Measurements from ENCODE around the gene MEP1A. TPM values are rescaled to one million over a fixed set of nuclear protein-coding genes. Genes with fewer than 3 reads are reported as not detected.

Gene MEP1A
- total and polyA plus RNA-seq, 3 experiments from 2014 or later = not detected

DNA sequence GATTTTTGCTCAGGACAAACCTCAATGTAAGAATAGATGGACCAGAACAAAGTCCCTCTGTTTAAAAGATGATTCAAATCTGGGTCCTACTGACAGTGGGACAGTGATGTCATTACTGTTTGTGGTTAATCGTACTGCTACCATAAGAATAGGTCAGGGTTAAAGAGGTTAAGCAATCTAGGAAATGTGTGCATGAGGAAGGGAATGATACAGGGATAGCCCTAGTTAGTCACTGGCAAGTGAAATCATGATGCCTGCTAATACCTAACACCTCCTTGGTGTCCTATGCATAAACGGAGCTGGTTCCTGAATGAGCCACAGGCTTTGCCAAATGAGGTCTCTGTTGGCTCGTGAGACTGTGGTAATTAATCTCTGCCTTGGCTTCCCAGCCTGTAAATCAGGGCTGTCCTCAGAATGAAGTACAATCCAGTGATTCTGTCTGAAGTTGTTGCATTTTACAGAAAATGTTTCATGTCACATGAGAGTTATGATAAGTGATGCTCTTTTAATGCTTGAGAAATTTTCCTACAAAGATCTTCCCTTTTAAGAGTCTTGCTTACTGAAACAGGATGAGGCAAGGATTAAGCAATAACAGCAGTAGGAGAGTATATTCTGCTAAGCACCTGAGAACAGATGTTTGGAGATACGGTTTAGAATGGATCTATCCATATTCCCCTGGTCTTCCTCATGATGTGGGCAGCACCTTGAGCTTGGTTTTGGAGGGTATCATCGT lies 3.8 kb downstream of the MEP1A start:
- CTCF ChIA-PET = no interaction called here
- Mint-ChIP-seq H3K27ac (no peak overlapping the region), H3K27me3 (peaks cover 0 to 10% of the 10 kb centered on the region in 2 donors), H3K36me3 (no peaks in the 10 kb centered on the region), H3K9me3 (no peaks in the 10 kb centered on the region), H3K4me1 (no peaks in the 10 kb centered on the region), H3K4me3 (no peak overlapping the region)
- Histone ChIP-seq H3K4me3 (ENCODE audit: low read length) (no peak overlapping the region), H3K9me3 (ENCODE audit: low read length) (no peaks in the 10 kb centered on the region), H3K27ac (ENCODE audit: low read depth, low read length) (no peak overlapping the region), H3K36me3 (ENCODE audit: insufficient read depth, low read length) (no peaks in the 10 kb centered on the region), H3K27me3 (ENCODE audit: insufficient read depth, low read length, poor library complexity, severe bottlenecking) (no peaks in the 10 kb centered on the region), H3K4me1 (ENCODE audit: insufficient read depth, low read length) (no peaks in the 10 kb centered on the region)
- DNase-seq = no peak
- POLR2A ChIA-PET = no interaction called here

DNA sequence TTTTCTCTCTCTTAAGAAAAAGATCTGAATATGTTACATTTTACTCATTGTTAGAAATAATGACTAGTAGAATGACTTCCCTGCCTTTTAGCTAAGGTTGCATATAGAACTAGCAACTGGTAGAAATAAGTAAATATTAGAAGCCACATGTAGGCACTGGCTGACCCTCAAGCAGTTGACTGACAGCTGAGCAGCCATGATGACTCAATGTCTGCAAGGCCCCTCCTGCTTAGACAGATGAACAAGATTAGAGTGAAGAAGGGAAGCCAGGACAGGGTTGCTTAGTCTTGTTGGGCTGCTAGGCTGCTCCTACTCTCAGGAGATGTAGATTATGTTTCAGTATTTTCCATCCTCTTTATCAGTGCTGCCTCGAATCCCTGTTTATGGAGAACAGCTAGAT lies 6.5 kb downstream of the MEP1A start:
- H3K9me3 Mint-ChIP-seq = no peaks in the 10 kb centered on the region
- H3K4me3 Mint-ChIP-seq = no peak overlapping the region
- Histone ChIP-seq H3K4me1 (ENCODE audit: insufficient read depth, low read length) (no peaks in the 10 kb centered on the region), H3K4me3 (ENCODE audit: low read length) (no peak overlapping the region), H3K27me3 (ENCODE audit: insufficient read depth, low read length, poor library complexity, severe bottlenecking) (no peaks in the 10 kb centered on the region), H3K9me3 (ENCODE audit: low read length) (no peaks in the 10 kb centered on the region), H3K36me3 (ENCODE audit: insufficient read depth, low read length) (no peaks in the 10 kb centered on the region), H3K27ac (ENCODE audit: low read depth, low read length) (no peak overlapping the region)
- ChIA-PET CTCF (no interaction called here), POLR2A (no interaction called here)
- H3K27ac Mint-ChIP-seq = no peak overlapping the region
- no peaks in the 10 kb centered on the region for H3K36me3 Mint-ChIP-seq
- H3K27me3 Mint-ChIP-seq = peaks cover 5 to 8% of the 10 kb centered on the region in 2 donors
- no peak for DNase-seq
- H3K4me1 Mint-ChIP-seq = no peaks in the 10 kb centered on the region

DNA sequence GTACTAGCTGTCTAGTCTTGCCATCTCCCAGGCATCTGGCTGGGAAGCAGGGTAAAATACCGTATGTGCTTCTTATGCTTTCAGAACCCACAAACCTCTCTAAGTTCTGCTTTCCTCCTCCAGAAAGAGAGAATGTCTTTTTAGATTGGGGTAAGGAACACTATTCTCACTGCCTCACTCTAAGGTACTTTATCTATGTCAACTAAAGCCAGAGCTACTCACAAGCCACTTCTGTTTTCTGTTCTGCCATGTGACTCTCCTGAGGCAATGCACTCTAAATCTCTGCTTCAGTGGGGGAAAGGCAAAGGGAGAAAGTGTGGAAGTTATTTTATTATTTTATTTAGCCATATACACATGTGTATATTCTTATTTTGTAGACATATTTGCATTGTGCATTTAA lies 15.6 kb downstream of the MEP1A start:
- no peaks in the 10 kb centered on the region for H3K4me1 ChIP-seq (ENCODE audit: insufficient read depth, low read length)
- Mint-ChIP-seq H3K36me3 (no peaks in the 10 kb centered on the region), H3K27me3 (peaks cover 10 to 57% of the 10 kb centered on the region in 2 donors), H3K27ac (no peak overlapping the region), H3K4me1 (no peaks in the 10 kb centered on the region), H3K9me3 (peaks cover 0 to 4% (median 0%) of the 10 kb centered on the region in 5 donors), H3K4me3 (no peak overlapping the region)
- no peaks in the 10 kb centered on the region for H3K36me3 ChIP-seq (ENCODE audit: insufficient read depth, low read length)
- H3K9me3 ChIP-seq (ENCODE audit: low read length) = no peaks in the 10 kb centered on the region
- H3K4me3 ChIP-seq (ENCODE audit: low read length) = no peak overlapping the region
- peaks cover 3% of the 10 kb centered on the region for H3K27me3 ChIP-seq (ENCODE audit: insufficient read depth, low read length, poor library complexity, severe bottlenecking)
- no peak for DNase-seq
- CTCF ChIA-PET = no interaction called here
- POLR2A ChIA-PET = no interaction called here
- no peak overlapping the region for H3K27ac ChIP-seq (ENCODE audit: low read depth, low read length)

DNA sequence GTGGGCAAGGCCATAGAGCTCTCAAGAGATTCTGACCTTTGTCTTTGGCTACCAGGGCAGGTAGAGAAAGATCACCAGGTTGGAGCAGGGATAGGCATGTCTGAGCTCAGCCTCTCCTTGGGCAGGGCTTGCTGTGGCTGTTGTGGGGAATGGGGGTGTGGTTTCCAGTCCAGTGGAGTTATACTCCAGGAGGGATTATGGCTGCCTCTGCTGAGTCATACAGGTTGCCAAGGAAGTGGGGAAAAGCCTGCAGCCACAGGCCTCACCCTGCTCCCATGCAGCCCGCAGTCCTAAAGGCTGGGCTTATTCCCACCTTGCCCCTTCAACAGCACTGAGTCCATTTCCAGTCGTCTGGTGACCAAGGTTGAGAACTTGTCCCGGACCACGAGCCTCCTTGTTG lies 21.9 kb downstream of the MEP1A start:
- H3K36me3 Mint-ChIP-seq = no peaks in the 10 kb centered on the region
- Histone ChIP-seq H3K27ac (ENCODE audit: low read depth, low read length) (no peak overlapping the region), H3K9me3 (ENCODE audit: low read length) (no peaks in the 10 kb centered on the region), H3K36me3 (ENCODE audit: insufficient read depth, low read length) (no peaks in the 10 kb centered on the region), H3K27me3 (ENCODE audit: insufficient read depth, low read length, poor library complexity, severe bottlenecking) (no peaks in the 10 kb centered on the region), H3K4me3 (ENCODE audit: low read length) (no peak overlapping the region), H3K4me1 (ENCODE audit: insufficient read depth, low read length) (no peaks in the 10 kb centered on the region)
- peaks cover 11 to 38% of the 10 kb centered on the region in 2 donors for H3K27me3 Mint-ChIP-seq
- POLR2A ChIA-PET = no interaction called here
- CTCF ChIA-PET = no interaction called here
- DNase-seq = no peak
- no peak overlapping the region for H3K27ac Mint-ChIP-seq
- H3K4me3 Mint-ChIP-seq = no peak overlapping the region
- no peaks in the 10 kb centered on the region for H3K4me1 Mint-ChIP-seq
- peaks cover 0 to 2% (median 0%) of the 10 kb centered on the region in 5 donors for H3K9me3 Mint-ChIP-seq

DNA sequence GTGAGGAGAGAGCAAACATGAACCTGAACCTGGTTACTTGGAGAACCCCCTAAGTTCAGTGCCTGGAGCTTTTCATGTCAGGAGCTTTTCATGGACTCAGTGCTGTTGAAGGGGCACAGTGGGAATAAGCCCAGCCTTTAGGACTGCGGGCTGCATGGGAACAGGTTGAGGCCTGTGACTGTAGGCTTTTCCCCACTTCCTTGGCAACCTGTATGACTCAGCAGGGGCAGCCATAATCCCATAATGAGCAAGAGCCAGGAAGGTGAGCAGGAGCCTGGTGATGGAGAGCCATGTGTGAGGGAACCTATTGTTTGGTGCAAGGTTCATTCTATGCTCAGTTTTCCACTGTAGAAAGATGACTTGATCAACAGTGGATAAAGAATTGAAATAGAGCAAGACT lies 23.4 kb downstream of the MEP1A start:
- Mint-ChIP-seq H3K9me3 (peaks cover 0 to 2% (median 0%) of the 10 kb centered on the region in 5 donors), H3K4me3 (no peak overlapping the region), H3K27me3 (peaks cover 4 to 27% of the 10 kb centered on the region in 2 donors), H3K27ac (no peak overlapping the region), H3K36me3 (no peaks in the 10 kb centered on the region), H3K4me1 (no peaks in the 10 kb centered on the region)
- no peaks in the 10 kb centered on the region for H3K4me1 ChIP-seq (ENCODE audit: insufficient read depth, low read length)
- POLR2A ChIA-PET = no interaction called here
- H3K4me3 ChIP-seq (ENCODE audit: low read length) = no peak overlapping the region
- no peaks in the 10 kb centered on the region for H3K36me3 ChIP-seq (ENCODE audit: insufficient read depth, low read length)
- CTCF ChIA-PET = no interaction called here
- DNase-seq = no peak
- H3K27me3 ChIP-seq (ENCODE audit: insufficient read depth, low read length, poor library complexity, severe bottlenecking) = no peaks in the 10 kb centered on the region
- no peaks in the 10 kb centered on the region for H3K9me3 ChIP-seq (ENCODE audit: low read length)
- H3K27ac ChIP-seq (ENCODE audit: low read depth, low read length) = no peak overlapping the region

DNA sequence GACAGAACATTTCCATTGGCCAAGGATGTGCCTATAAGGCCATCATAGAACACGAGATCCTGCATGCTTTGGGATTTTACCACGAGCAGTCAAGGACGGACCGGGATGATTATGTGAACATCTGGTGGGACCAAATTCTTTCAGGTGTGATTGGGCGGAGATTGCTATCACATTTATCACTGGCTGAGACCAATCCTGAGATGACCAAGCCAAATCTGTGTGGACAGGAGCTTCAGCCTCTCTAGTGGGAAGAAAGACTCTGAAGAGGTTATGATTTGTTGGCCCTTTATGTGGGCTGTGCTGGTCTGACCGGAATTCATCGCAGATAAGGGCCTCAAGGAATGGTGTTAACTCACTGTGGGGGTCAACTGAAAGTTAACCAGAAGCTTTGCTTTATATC lies 26.4 kb downstream of the MEP1A start:
- Histone ChIP-seq H3K9me3 (ENCODE audit: low read length) (no peaks in the 10 kb centered on the region), H3K4me1 (ENCODE audit: insufficient read depth, low read length) (no peaks in the 10 kb centered on the region), H3K36me3 (ENCODE audit: insufficient read depth, low read length) (no peaks in the 10 kb centered on the region), H3K27me3 (ENCODE audit: insufficient read depth, low read length, poor library complexity, severe bottlenecking) (no peaks in the 10 kb centered on the region), H3K27ac (ENCODE audit: low read depth, low read length) (no peak overlapping the region), H3K4me3 (ENCODE audit: low read length) (no peak overlapping the region)
- peaks cover 0 to 4% of the 10 kb centered on the region in 2 donors for H3K27me3 Mint-ChIP-seq
- H3K4me3 Mint-ChIP-seq = no peak overlapping the region
- no peaks in the 10 kb centered on the region for H3K9me3 Mint-ChIP-seq
- ChIA-PET POLR2A (no interaction called here), CTCF (no interaction called here)
- no peak overlapping the region for H3K27ac Mint-ChIP-seq
- no peak for DNase-seq
- no peaks in the 10 kb centered on the region for H3K36me3 Mint-ChIP-seq
- H3K4me1 Mint-ChIP-seq = no peaks in the 10 kb centered on the region

DNA sequence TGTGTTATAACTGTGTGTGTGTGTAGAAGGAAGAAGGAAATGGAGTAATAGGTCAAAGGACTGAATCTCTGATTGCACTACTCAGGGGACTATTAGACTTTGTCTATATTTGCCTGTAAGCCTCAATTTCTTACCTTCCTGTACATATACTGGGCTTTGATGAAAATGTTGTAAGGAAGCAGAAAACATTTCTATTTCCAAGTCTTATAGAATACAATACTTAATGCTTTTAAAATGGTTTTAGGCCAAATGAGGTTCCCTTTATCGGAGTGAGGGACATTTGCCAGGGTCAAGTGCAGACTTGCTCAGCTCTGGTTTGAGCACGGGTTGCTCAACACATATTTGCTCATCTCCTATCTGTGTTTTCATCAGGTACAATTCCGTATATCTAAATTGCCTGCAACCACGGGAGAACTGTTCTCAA lies 28.3 kb downstream of the MEP1A start:
- H3K9me3 Mint-ChIP-seq = no peaks in the 10 kb centered on the region

DNA sequence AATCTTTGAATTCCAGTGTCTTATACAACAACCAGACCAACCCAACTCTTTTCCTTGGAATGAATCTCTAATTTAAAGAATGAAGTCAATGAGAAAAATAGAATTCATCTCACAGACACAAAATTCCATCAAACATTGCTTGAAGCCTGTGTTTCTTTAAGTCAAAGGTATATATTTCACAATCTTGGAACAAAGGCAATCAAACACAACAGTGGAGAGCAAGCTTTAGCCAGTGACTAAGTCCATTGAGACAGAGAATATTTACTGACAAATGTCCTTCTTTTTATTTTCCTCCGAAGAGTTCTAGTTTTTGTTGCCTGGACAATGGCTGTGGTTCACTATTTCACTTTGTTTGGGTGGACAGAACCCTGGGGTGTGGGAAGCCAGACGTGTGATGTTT lies 35.8 kb downstream of the MEP1A start:
- CTCF ChIA-PET = no interaction called here
- no peak overlapping the region for H3K27ac Mint-ChIP-seq

More for the DNA sequence above, 28.3 kb downstream of the MEP1A start:
- H3K36me3 ChIP-seq (ENCODE audit: insufficient read depth, low read length) = no peaks in the 10 kb centered on the region
- no peaks in the 10 kb centered on the region for H3K9me3 ChIP-seq (ENCODE audit: low read length)
- POLR2A ChIA-PET = no interaction called here
- no peaks in the 10 kb centered on the region for H3K4me1 ChIP-seq (ENCODE audit: insufficient read depth, low read length)
- H3K36me3 Mint-ChIP-seq = no peaks in the 10 kb centered on the region
- H3K4me3 ChIP-seq (ENCODE audit: low read length) = no peak overlapping the region
- H3K27ac ChIP-seq (ENCODE audit: low read depth, low read length) = no peak overlapping the region
- H3K4me1 Mint-ChIP-seq = no peaks in the 10 kb centered on the region
- no peaks in the 10 kb centered on the region for H3K27me3 ChIP-seq (ENCODE audit: insufficient read depth, low read length, poor library complexity, severe bottlenecking)
- no peak overlapping the region for H3K4me3 Mint-ChIP-seq
- no peak for DNase-seq
- H3K27ac Mint-ChIP-seq = no peak overlapping the region
- CTCF ChIA-PET = no interaction called here
- no peaks in the 10 kb centered on the region for H3K27me3 Mint-ChIP-seq

More for the DNA sequence above, 35.8 kb downstream of the MEP1A start:
- no peak for DNase-seq
- POLR2A ChIA-PET = no interaction called here
- H3K36me3 Mint-ChIP-seq = no peaks in the 10 kb centered on the region
- Histone ChIP-seq H3K9me3 (ENCODE audit: low read length) (no peaks in the 10 kb centered on the region), H3K4me1 (ENCODE audit: insufficient read depth, low read length) (no peaks in the 10 kb centered on the region), H3K36me3 (ENCODE audit: insufficient read depth, low read length) (no peaks in the 10 kb centered on the region), H3K4me3 (ENCODE audit: low read length) (no peak overlapping the region), H3K27ac (ENCODE audit: low read depth, low read length) (no peak overlapping the region), H3K27me3 (ENCODE audit: insufficient read depth, low read length, poor library complexity, severe bottlenecking) (no peaks in the 10 kb centered on the region)
- H3K27me3 Mint-ChIP-seq = peaks cover 0 to 11% of the 10 kb centered on the region in 2 donors
- no peaks in the 10 kb centered on the region for H3K9me3 Mint-ChIP-seq
- no peaks in the 10 kb centered on the region for H3K4me1 Mint-ChIP-seq
- no peak overlapping the region for H3K4me3 Mint-ChIP-seq
